Activated effector memory CD4-positive, alpha-beta T cell treated with Interleukin-2 at 50 U/mL for 16 hours (primary cell): Measurements from ENCODE around the gene MKNK2.
A peak's percentile ranks its signal among the peaks of the same experiment; 100 is the strongest.
"Not testable (repeated sequence)": the region's sequence is repeated elsewhere in the genome, so short reads cannot be mapped to it uniquely, and the experiment has no call there.

ENCODE experiments used
- DNase-seq: peaks from one replicate; pipeline ENCODE4 v3.0.0-alpha.2; 2020

MKNK2 gene

GRCh38 chr19:2050991-2051772, at the start of gene MKNK2:
TSS of gene MKNK2 (minus strand) at chr19:2051244. CDS start at chr19:2050851, 393 bp downstream.
- peak; percentile 88 for DNase-seq

DNA sequence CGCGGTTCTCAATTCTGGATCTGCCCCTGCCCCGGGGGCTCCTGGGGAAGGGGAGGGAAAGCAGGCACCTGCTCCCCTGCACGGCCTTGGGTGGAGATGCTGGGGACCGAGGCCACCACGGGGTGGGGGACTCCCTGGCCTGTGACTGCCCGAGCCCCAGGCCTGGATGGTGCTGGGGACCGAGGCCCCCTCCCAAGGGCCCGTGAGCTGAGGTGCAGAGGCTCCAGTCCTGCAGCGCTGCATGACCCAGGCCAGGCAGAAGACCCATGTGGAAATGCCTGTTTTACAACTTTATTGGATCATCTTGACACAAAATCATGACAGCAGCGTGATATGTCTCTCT, 49.6 kb upstream of the MKNK2 start:
- DNase-seq = no peak

DNA sequence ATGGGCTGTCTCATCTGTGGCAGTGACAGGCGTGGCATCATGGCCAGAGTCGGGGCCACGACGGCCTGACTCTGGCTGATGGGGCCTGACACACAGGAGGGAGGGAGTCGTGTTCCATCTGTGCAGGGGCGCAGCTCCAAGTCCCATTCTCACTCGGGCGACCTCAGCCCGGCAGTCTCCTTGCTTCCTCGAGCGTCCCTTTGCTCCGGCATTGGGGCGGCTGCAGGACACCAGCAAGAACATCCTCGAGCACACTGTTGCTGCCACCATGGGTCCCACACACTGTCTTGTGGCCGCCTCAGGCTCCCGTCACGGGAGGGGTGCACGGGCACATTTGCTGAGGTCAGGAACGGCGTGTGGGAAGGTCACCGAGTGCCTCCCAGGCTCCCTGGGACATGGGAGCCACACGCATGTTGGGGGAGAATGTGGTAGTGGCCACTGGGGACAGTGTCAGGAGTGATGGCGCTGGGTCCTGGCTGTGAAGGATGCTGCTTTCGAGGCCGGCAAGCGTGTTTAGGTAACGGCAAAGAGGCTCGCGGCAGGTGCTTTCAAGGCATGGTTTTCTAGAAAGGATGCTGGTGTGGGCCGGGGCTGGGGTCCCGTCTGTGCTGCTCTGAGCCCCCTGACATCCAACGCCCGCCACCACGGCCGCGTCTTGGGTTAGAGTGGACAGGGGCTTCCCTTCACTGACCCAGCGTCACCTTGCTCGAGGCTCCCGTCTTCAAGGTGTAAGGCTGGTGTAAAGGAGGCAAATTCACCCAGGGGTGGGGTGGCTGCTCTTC, 49.1 kb upstream of the MKNK2 start:
- no peak for DNase-seq

GRCh38 chr19:2099054-2099501, 48.0 kb upstream of the MKNK2 start:
- no peak for DNase-seq

DNA sequence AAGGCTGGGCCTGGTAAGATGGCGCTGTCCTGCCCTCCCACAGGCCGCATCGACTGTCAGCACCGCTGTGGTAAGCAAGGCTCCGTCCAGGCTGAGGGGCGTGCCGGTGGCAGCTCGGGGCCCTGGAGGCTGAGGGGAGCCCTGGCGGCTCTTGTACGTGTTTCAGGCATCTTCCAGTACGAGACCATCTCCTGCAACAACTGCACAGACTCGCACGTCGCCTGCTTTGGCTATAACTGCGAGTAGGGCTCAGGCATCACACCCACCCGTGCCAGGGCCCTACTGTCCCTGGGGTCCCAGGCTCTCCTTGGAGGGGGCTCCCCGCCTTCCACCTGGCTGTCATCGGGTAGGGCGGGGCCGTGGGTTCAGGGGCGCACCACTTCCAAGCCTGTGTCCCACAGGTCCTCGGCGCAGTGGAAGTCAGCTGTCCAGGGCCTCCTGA, 46.9 kb upstream of the MKNK2 start:
- DNase-seq = no peak

DNA sequence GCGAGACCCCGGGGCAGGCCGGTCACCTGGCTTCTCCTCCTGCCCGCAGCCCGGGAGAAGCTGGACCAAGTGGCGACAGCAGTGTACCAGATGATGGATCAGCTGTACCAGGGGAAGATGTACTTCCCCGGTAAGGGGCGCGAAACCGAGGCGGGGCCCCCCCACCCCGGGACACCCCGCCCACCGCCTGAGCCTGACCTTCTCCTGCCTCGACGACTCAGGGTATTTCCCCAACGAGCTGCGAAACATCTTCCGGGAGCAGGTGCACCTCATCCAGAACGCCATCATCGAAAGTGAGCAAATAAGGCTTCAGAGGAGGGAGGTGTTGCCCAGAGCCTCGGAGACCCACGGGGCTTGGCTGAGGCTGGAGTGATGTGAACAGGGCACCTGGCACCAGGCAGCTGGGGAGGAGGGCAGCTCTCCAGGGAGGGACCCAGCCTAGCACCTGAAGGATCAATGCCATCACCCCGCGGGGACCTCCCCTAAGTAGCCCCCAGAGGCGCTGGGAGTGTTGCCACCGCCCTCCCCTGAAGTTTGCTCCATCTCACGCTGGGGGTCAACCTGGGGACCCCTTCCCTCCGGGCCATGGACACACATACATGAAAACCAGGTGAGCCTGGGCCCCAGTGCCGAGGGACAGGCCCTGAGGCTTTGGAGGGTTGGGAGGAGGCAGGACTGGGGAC, 46.3 kb upstream of the MKNK2 start:
- peak; percentile 25 for DNase-seq

- DNase-seq = peak; percentile 99
Measured at GRCh38 chr19:2096480-2097202, 45.6 kb upstream of the MKNK2 start, which contains the start of gene IZUMO4. TSS of gene IZUMO4 (plus strand) at chr19:2096915. CDS start at chr19:2096946, 31 bp downstream.

DNA sequence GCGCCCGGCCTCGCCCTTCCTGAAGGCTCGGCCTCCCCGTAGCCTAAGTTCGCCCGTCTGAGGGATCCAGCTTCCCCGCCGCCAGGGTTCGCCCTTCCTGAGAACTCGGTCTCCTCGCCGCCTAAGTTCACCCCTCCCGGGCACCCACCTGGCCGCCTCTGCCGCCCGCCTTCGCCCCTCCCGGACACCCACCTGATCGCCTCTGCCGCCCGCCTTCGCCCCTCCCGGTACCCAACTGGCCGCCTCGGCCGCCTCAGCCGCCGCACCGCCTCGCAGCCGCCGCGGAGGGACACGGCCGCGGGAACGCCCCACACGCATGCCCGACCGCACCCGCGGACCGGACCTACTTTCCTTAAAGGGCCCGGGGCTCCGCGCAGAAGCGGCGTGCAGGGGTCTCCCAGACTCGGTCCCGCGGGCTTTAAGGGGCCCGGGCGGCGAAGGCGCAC, 45.0 kb upstream of the MKNK2 start, which contains the start of gene MOB3A:
TSS of gene MOB3A (minus strand) at position 293 of the 446 bp plus-strand sequence. CDS start 17,766 bp downstream, outside the sequence.
- DNase-seq = peak; percentile 85

- DNase-seq = not testable (repeated sequence)
Measured at GRCh38 chr19:2091926-2092525, 41.0 kb upstream of the MKNK2 start.

- no peak for DNase-seq
Measured at GRCh38 chr19:2089727-2090053, 38.6 kb upstream of the MKNK2 start.

- no peak for DNase-seq
Measured at GRCh38 chr19:2089001-2089711, 38.1 kb upstream of the MKNK2 start.

DNA sequence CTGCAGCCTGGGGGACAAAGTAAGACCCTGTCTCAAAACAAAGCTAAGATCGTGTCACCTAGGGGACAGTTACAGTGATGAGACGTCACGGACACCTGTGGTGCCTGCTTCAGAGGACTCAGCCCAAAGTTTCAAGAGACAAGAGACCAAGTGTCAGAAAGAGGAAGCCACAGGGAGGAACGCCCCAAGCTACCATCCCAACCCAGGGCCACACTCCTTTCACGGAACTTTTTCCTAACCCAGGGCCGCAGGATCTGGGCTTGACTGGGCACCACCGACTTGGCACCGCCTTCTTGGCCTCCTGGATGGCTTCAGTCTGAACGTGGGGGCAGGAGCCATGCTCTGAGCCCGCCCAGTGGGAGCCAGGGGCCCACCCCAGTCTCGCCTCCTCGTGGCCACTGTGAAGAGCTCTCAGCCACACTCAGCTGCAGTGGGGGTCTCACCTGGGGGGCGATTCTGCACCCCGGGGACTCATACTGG, 36.6 kb upstream of the MKNK2 start:
- no peak for DNase-seq

DNA sequence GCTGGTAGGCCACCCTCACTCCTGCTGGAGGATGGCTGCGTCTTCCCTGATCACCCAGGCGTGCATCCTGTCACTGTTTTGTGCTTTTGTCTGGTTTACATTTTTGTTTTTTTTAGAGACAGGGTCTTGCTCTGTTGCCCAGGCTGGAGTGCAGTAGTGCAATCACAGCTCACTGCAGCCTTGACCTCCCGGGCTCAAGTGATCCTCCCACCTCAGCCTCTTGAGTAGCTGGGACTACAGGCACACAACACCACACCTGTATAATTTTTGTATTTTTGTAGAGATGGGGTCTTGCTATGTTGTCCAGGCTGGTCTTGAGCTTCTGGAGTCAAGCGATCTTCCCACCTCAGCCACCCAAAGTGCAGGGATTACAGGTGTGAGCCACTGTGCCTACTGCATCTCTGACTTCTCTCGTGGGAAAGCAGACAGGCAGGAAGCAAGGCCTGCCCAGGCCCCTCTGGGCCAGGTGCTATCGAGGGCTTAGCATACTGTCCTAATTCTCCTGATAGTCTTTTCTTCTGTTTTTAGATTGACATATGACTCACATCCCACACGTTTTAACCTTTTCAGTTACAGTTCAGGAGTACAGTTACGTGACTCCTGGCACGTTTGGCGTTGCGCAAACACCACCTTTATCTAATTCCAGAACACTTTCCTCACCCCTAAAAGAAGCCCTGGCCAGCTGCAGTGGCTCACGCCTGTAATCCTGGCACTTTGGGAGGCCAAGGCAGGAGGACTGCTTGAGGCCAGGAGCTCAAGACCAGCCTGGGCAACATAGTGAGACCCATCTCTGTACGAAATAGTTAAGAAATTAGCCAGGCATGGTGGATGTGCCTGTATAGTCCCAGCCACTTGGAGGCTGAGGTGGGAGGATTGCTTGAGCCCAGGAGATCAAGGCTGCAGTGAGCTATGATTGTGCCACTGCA, 35.9 kb upstream of the MKNK2 start:
- not testable (repeated sequence) for DNase-seq

- peak; percentile 91 for DNase-seq
Measured at GRCh38 chr19:2084993-2085720, 34.1 kb upstream of the MKNK2 start.

DNA sequence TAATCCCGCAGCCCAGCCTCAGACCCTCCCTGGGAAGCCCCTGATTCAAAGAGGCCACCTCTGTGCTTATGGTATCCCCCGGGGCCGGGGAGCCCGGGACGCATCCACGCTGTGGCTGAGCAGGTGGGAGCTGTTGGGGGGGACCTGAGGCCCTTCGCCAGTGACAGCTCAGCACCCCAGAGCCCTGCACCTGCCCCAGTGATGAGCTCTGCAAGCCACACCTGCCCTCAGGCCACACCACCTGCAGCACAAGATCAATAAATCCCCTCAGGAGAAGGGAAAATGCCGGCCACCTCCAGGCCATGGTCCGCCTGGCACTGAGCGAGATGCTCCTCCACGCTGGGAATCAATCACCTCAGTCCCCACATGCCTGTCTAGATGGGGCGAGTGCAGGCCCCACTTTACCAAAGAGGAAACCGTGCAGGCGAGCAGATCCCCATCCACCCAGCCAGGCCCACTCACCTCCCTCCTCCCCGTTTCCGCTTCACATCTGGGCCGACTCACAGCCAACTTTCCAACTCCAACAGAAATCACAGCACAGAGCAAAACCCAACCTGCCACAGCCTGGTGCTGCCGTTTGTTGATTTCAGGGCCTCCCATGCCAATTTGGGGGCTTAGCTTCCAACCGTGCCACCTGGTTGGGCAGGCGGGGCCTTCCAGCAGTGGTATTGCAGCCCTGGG, 32.3 kb upstream of the MKNK2 start:
- DNase-seq = peak; percentile 72

GRCh38 chr19:2081873-2082810, 31.1 kb upstream of the MKNK2 start:
- DNase-seq = peak; percentile 43

DNA sequence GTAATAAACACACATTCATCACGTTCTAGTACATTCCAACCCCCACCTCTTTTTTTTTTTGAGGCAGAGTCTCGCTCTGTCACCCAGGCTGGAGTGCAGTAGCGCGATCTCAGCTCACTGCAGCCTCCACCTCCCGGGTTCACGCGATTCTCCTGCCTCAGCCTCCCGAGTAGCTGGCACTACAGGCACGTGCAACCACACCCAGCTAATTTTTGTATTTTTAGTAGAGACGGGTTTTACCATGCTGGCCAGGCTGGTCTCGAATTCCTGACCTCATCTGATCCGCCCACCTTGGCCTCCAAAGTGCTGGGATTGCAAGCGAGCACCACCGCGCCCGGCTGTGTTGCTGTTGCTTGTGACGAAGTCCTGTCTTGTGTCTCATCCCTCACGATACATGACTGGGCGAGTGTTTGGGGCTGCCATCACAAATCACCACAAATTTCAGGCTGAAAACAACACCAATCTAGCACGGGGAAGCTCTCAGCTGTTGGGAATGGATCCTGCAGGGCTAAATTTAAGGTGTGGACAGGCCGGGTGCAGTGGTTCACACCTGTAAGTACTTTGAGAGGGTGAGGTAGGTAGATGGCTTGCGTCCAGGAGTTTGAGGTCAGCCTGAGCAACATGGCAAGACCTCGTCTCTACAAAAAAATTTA, 29.4 kb upstream of the MKNK2 start:
- DNase-seq = no peak
